Osteocyte (in vitro differentiated cells): ENCODE data around the gene ANO2. TPM values are rescaled to one million over a fixed set of nuclear protein-coding genes. Genes with fewer than 3 reads are reported as not detected.
A peak's percentile ranks its signal among the peaks of the same experiment; 100 is the strongest.

Experiments
- DNase-seq: peaks from one replicate; pipeline ENCODE4 v3.0.0; 2021; ENCODE audit warnings: mixed read lengths; ENCODE audit not compliant: unreplicated experiment; ENCODE audit errors: extremely low spot score
- H3K27ac Mint-ChIP-seq: one replicate; pipeline ENCODE4 v1.8.0; 2021; ENCODE audit warnings: mild to moderate bottlenecking, mixed read lengths; ENCODE audit not compliant: unreplicated experiment
- H3K27me3 Mint-ChIP-seq: one replicate; pipeline ENCODE4 v1.8.0; 2021; ENCODE audit warnings: mixed read lengths; ENCODE audit not compliant: unreplicated experiment
- H3K36me3 Mint-ChIP-seq: one replicate; pipeline ENCODE4 v1.8.0; 2021; ENCODE audit warnings: mixed read lengths; ENCODE audit not compliant: unreplicated experiment
- H3K4me1 Mint-ChIP-seq: one replicate; pipeline ENCODE4 v1.8.0; 2021; ENCODE audit warnings: mixed read lengths; ENCODE audit not compliant: unreplicated experiment
- H3K4me3 Mint-ChIP-seq: one replicate; pipeline ENCODE4 v1.8.0; 2021; ENCODE audit warnings: mild to moderate bottlenecking, moderate library complexity, mixed read lengths; ENCODE audit not compliant: unreplicated experiment
- H3K9me3 Mint-ChIP-seq: one replicate; pipeline ENCODE4 v1.8.0; 2021; ENCODE audit warnings: mixed read lengths; ENCODE audit not compliant: unreplicated experiment
- total RNA-seq: library from RNA; stranded (reverse); gene quantifications from 2 replicates; pipeline ENCODE4 v1.2.1, GENCODE V29; 2021
- TF ChIP-seq, protein P1 (sequence below): fragments of 200-600 bp; sonication (generic); IDR thresholded peaks from 2 replicates; pipeline ENCODE4 v1.5.0; 2021; ENCODE audit warnings: antibody characterized with exemption, mild to moderate bottlenecking, moderate library complexity

The ANO2 gene
- total RNA-seq, 1 donor from 2014 or later: 0.59 TPM

DNA sequence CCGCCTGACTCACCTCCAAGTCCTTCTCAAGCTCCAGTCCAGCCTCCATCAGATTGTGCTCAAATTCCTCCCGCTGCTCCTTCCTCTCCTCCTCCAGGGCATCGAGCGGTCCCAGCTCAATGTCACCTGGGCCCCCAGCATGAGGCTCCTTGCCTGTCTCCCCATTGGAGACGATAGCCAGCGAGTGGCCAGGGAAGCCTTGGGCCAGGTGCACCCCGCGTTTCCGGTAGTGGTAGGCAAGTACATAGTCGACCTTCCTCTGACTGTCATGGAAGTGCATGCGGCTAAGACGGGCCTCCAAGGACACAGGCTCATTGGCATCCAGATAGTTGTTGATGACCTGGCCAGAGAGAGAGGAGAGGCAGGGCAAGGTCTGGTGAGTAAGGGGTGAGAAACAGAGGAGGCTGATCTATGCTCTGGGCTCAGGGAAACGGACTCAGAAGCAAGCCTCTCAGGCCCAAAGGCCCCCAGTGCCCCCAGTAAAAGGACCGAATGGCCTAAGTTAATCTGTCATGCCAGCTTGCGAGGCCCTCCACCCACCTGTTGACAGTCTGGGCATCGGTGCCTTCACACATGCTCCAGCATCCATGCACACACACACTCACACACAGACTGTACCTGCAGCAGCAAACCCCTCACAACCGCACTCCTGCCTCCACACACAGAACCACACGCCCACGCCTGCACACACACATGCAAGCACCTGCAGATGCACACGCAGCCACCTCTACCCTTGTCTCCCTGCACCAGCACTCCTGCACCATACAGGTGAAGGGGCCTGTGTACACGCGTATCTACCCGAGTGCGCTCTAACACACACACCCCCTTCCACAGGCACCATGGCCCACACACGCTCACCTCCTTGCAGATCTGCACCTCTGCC is 23.8 kb downstream of the ANO2 start:
- peak; percentile 78 for DNase-seq
- Mint-ChIP-seq H3K27ac (no peak overlapping the region), H3K4me1 (no peaks in the 10 kb centered on the region), H3K27me3 (peaks cover 8% of the 10 kb centered on the region), H3K4me3 (no peak overlapping the region), H3K9me3 (no peaks in the 10 kb centered on the region), H3K36me3 (no peaks in the 10 kb centered on the region)
- TF ChIP-seq, protein P1, sequence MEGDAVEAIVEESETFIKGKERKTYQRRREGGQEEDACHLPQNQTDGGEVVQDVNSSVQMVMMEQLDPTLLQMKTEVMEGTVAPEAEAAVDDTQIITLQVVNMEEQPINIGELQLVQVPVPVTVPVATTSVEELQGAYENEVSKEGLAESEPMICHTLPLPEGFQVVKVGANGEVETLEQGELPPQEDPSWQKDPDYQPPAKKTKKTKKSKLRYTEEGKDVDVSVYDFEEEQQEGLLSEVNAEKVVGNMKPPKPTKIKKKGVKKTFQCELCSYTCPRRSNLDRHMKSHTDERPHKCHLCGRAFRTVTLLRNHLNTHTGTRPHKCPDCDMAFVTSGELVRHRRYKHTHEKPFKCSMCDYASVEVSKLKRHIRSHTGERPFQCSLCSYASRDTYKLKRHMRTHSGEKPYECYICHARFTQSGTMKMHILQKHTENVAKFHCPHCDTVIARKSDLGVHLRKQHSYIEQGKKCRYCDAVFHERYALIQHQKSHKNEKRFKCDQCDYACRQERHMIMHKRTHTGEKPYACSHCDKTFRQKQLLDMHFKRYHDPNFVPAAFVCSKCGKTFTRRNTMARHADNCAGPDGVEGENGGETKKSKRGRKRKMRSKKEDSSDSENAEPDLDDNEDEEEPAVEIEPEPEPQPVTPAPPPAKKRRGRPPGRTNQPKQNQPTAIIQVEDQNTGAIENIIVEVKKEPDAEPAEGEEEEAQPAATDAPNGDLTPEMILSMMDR: no peak

DNA sequence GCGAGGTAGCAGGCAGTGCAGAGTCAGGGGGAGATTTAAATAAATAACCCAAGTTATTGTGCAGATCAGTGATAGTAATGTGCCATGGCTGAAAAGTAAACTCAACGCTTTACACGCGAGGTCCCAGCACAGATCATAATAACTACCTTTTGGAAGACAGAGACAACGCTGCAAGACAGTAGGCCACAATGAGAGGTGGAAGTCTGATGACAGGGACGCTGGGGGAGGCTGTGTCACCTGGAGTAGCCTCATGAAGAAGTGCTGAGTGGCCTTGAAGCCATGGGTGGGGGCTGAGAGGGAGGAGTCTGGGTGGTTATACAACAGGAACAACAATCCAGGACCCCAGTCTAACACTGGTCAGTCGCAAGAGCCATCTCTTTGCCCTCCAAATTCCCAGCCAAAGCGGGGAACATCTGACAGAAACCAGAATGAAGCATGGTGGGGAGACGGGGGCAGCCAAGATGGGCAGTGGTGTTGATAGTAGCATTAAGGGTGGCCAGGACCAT is 28.2 kb downstream of the ANO2 start:
- peak; percentile 49 for DNase-seq
- no peaks in the 10 kb centered on the region for H3K4me1 Mint-ChIP-seq
- H3K27me3 Mint-ChIP-seq: peaks cover 7% of the 10 kb centered on the region
- no peak overlapping the region for H3K4me3 Mint-ChIP-seq
- no peak overlapping the region for H3K27ac Mint-ChIP-seq
- H3K36me3 Mint-ChIP-seq: no peaks in the 10 kb centered on the region
- TF ChIP-seq, protein P1: no peak
- H3K9me3 Mint-ChIP-seq: no peaks in the 10 kb centered on the region

DNA sequence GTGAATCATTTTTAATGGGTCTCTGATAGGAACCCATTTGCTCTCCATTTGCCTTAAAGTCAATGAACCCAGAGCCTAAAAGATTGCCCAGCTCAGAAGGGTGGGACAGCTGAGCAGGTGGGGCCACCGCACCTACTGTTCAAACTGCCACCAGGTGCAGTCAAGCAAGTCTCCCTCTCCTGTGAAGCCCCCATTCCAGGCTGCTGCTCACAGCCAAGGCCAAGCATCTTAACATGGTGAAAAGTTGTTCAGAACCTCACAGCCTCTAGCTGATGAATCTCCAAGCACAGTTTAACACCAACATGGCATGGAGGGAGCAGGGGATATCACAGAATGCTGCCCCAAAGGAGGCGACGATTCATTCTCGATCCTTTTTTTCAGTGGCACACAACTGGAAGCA is 29.5 kb downstream of the ANO2 start:
- Mint-ChIP-seq H3K36me3 (no peaks in the 10 kb centered on the region), H3K4me3 (no peak overlapping the region), H3K27ac (no peak overlapping the region), H3K27me3 (peaks cover 20% of the 10 kb centered on the region), H3K9me3 (no peaks in the 10 kb centered on the region), H3K4me1 (no peaks in the 10 kb centered on the region)
- TF ChIP-seq, protein P1: no peak
- DNase-seq: no peak

DNA sequence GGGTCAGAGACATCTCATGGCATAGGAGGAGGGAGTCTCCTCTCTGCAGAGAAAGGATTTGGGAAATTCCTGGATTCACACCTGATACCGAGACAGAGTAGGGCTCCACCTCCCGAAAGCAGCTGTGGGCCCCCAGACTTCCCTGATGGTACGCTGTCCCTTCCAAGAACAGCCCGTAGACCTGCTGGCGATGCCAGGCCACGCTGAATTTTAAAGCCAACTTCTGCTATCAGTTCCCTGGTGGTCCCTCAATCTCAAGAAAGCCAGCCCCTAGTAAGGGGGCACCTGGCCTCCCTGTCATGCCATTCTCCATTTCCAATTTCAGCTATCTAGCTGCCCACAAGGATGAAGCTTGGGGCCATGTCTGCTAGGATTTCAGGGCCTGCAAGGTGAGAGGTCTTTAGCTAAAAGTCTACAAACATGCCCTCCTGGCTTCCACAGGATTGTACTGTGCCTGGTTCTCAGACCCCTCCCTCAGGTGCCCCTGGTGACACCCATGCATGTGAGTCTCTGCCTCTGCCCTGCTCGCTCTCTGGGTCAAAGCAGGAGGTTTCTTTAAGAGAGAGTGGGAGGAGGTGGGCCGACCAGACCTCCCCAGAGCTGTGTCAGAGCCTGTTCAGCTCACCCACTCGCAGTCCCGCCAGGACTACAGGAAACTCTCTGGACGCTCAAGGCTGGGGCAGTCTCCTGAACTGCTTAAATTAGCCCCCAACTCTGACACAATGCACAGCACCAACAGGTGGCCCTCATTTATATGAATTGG is 30.5 kb downstream of the ANO2 start:
- Mint-ChIP-seq H3K4me1 (no peaks in the 10 kb centered on the region), H3K4me3 (no peak overlapping the region), H3K27me3 (peaks cover 21% of the 10 kb centered on the region), H3K9me3 (no peaks in the 10 kb centered on the region), H3K27ac (no peak overlapping the region), H3K36me3 (no peaks in the 10 kb centered on the region)
- TF ChIP-seq, protein P1: no peak
- peak; percentile 69 for DNase-seq

DNA sequence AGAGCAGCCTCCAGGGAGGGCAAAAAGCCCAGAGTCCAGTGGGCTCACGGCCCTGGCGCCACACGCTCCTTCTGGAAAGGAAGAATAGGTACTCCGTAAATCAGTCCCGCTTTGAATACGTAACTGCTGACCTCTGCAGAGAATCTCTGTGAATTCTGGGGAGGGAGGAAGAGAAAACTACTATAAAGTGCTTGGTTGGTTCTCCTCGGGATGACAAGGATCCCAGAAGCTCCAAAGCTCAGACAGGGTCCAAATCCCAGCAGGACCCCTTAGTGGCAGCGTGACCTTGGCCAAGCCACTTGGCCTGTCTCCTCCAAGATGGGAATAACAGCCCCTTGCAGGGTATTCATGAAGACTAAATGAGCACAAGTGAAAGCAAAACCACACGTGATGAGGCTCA is 31.7 kb downstream of the ANO2 start:
- Mint-ChIP-seq H3K4me1 (no peaks in the 10 kb centered on the region), H3K27ac (no peak overlapping the region), H3K36me3 (no peaks in the 10 kb centered on the region), H3K4me3 (no peak overlapping the region), H3K9me3 (no peaks in the 10 kb centered on the region), H3K27me3 (peaks cover 23% of the 10 kb centered on the region)
- TF ChIP-seq, protein P1: no peak
- DNase-seq: peak; percentile 68
